Right lobe of liver (tissue), 6 donors: ENCODE data around the gene BRINP3. TPM values are rescaled to one million over a fixed set of nuclear protein-coding genes. Genes with fewer than 3 reads are reported as not detected.

Experiments used
- ATAC-seq, 4 donors: fragments of 200-7000 bp; cut with Tn5 transposase; one replicate each; pipeline ENCODE4 v1.9.1; 2020; ENCODE audit warnings: mild to moderate bottlenecking in 4 of 4, moderate library complexity in 4 of 4
- DNase-seq, 3 donors: peaks; one replicate each; pipeline ENCODE4 v3.0.0-alpha.2; 2020
- H3K27ac ChIP-seq, 3 donors: fragments of 200-600 bp; one replicate each; pipeline ENCODE4 v1.8.0; 2022
- H3K27me3 ChIP-seq, 2 donors: fragments of 200-600 bp; one replicate each; pipeline ENCODE4 v1.8.0; 2022
- H3K36me3 ChIP-seq, 4 donors: fragments of 200-600 bp; sonication (generic) in 1 of 4; one replicate each; pipeline versions ENCODE4 v1.5.1 to v1.8.0; 2017 to 2022; ENCODE audit warnings: control low read depth in 1 of 4
- H3K4me1 ChIP-seq, 4 donors: fragments of 200-600 bp; sonication (generic) in 1 of 4; one replicate each; pipeline versions ENCODE4 v1.5.1 to v1.8.0; 2017 to 2022; ENCODE audit warnings: control low read depth in 1 of 4
- H3K4me3 ChIP-seq, 3 donors: fragments of 200-600 bp; one replicate each; pipeline ENCODE4 v1.8.0; 2022
- H3K9me3 ChIP-seq, 4 donors: fragments of 200-600 bp; sonication (generic) in 1 of 4; one replicate each; pipeline versions ENCODE4 v1.5.1 to v1.8.0; 2017 to 2022; ENCODE audit warnings: control low read depth in 1 of 4
- CTCF ChIP-seq, 4 donors: fragments of 200-600 bp in 3 of 4; fragments of 450-650 bp in 1 of 4; IDR thresholded peaks; one replicate each; pipeline versions ENCODE4 v1.5.1 to v1.8.0; 2016 to 2022; ENCODE audit warnings: antibody characterized with exemption in 4 of 4, mild to moderate bottlenecking in 2 of 4
- POLR2A ChIP-seq: fragments of 450-650 bp; IDR thresholded peaks from one replicate; pipeline ENCODE4 v1.6.1; 2017; ENCODE audit warnings: antibody characterized with exemption, mild to moderate bottlenecking
- WGBS: methylation state at CpG from one replicate; pipeline ENCODE4 v1.1.6; 2018; ENCODE audit warnings: low coverage, low lambda C conversion rate; ENCODE audit not compliant: insufficient coverage; ENCODE audit errors: missing lambda C conversion rate; 5-methylcytosine and 5-hydroxymethylcytosine counted together
- intact Hi-C, 2 donors: fragments of 100-400 bp; cut with DNase I; formaldehyde crosslinking; loops; one replicate each; pipeline versions ENCODE4 v1.11.2 to v1.14.1; 2022
- total RNA-seq, 6 experiments: library from RNA; depleted of rRNA in 2 of 6; stranded (reverse); fragments of >200 nt in 2 of 6; fragmentation: NEBNext Ultra II Directional in 3 of 6; extraction: Animal tissue kit (Norgen Biotek cat#: 25700) in 3 of 6; gene quantifications; one replicate each; pipeline versions ENCODE4 v1.1.0 to v1.2.4, GENCODE V29; 2016 to 2023
- donor health status: DM: no; HTN: yes; CAD: no.
- donor health status: DM: no; HTN: no; CAD: no.
- donor health status: DM: no; HTN: no; CAD: no.
- donor health status: DM: no; HTN: yes; CAD: no.
- donor health status: DM: no; HTN: yes; CAD: no.

BRINP3 gene
- total RNA-seq, 6 experiments from 2014 or later, result not detected

- Histone ChIP-seq H3K9me3 (no peaks in the 10 kb centered on the region), H3K4me1 (no peaks in the 10 kb centered on the region), H3K27me3 (no peaks in the 10 kb centered on the region), H3K4me3 (no peak overlapping the region), H3K27ac (no peak overlapping the region), H3K36me3 (no peaks in the 10 kb centered on the region)
- DNase-seq (no peak), ATAC-seq (no peak)
- WGBS, result 15% methylated on average over 3 of the region's 3 CpGs
- intact Hi-C loops, result no loop called here
- TF ChIP-seq CTCF (IDR thresholded peaks at IDR 0.05) (no peak), POLR2A (no peak)
These were observed 308.8 kb downstream of the BRINP3 start for GRCh38 chr1:190168893-190169280.

DNA sequence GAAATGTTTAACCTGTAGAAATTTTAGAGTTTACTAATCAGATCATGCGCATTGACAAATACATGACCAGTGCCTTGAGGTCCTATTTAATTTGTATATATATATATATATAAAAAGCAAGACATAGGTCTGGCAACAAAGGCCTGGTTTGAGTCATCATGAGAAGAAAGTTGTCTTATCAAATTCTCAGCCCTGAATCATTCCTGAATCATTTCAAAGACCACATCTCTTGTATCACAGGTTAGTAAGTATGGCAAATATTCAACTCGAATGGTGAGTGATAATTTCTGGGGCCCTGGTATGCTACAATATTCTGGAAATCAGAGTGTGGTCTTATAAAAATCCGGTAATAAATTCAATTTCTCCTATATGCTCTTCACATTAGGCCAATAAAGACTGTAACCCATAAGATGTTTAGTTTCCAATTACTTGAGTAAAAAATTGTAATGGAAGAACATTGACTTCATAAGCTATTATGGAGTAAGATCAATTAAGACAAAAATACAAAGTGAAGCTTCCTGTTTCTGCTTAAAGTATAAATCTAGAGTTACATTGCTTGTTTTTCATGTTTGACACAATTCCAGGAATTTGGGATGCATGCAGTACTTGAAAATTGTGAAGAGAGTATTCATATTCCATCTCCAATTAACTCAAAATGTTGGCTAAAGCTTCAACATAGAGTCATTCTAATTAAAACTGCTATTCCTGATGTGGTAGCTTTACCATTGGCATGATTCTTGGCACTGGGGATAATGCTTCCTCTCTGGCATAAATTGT is 309.4 kb downstream of the BRINP3 start:
- H3K27me3 ChIP-seq, result no peaks in the 10 kb centered on the region
- no peaks in the 10 kb centered on the region for H3K36me3 ChIP-seq
- intact Hi-C loops, result no loop called here
- H3K27ac ChIP-seq, result no peak overlapping the region
- TF ChIP-seq POLR2A (no peak), CTCF (IDR thresholded peaks at IDR 0.05) (no peak)
- DNase-seq, result no peak
- no peaks in the 10 kb centered on the region for H3K4me1 ChIP-seq
- no peak overlapping the region for H3K4me3 ChIP-seq
- WGBS, result 52% methylated on average over 3 of the region's 3 CpGs
- ATAC-seq, result no peak
- H3K9me3 ChIP-seq, result no peaks in the 10 kb centered on the region

- Histone ChIP-seq H3K4me1 (no peaks in the 10 kb centered on the region), H3K27ac (no peak overlapping the region), H3K9me3 (no peaks in the 10 kb centered on the region), H3K27me3 (no peaks in the 10 kb centered on the region), H3K36me3 (no peaks in the 10 kb centered on the region), H3K4me3 (no peak overlapping the region)
- DNase-seq (no peak), ATAC-seq (no peak)
- TF ChIP-seq CTCF (IDR thresholded peaks at IDR 0.05), result no peak
- intact Hi-C loops, result no loop called here
- 39% methylated on average over 2 of the region's 2 CpGs for WGBS
These were observed 318.5 kb downstream of the BRINP3 start for GRCh38 chr1:190159146-190159545.

DNA sequence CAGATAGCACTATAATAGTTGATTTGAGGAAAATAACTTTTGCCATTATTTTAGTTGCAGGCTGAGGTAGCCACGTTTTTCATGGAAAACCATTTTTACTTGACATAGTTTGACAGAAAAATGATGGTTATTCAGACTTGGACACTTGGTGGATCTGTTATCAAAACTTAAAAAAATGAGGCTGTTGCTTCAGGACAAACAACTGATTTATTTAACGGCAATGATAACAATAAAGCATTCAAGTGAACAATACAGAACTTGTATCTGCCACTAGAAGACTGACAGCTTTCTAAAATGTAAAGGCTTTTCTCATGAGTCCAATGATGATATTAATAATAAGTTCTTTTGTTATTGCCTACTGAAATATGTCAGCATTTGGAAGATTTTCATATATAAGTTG is 322.9 kb downstream of the BRINP3 start:
- ATAC-seq, result no peak
- intact Hi-C loops, result no loop called here

More for the DNA sequence above, 322.9 kb downstream of the BRINP3 start:
- no peak overlapping the region for H3K27ac ChIP-seq
- no peaks in the 10 kb centered on the region for H3K36me3 ChIP-seq
- H3K27me3 ChIP-seq, result no peaks in the 10 kb centered on the region
- H3K4me1 ChIP-seq, result no peaks in the 10 kb centered on the region
- 24% methylated on average over 2 of the region's 2 CpGs for WGBS
- H3K4me3 ChIP-seq, result no peak overlapping the region
- DNase-seq, result no peak
- no peak for TF ChIP-seq POLR2A
- no peak for TF ChIP-seq CTCF (IDR thresholded peaks at IDR 0.05)
- no peaks in the 10 kb centered on the region for H3K9me3 ChIP-seq
